ENCODE data around the gene KCNJ18. TPM values are rescaled to one million over a fixed set of nuclear protein-coding genes. Genes with fewer than 3 reads are reported as not detected.
"Not testable (repeated sequence)": the region's sequence is repeated elsewhere in the genome, so short reads cannot be mapped to it uniquely, and the experiment has no call there.

The KCNJ18 gene
- total RNA-seq, 1 experiment from 2014 or later = not detected

- H3K4me1 ChIP-seq (ENCODE audit: insufficient read depth, low read length); H3K4me3 Mint-ChIP-seq; H2BK5ac ChIP-seq (ENCODE audit: insufficient read length, low read length); H3K56ac ChIP-seq (ENCODE audit: insufficient read length, low read depth, low read length); H3K18ac ChIP-seq (ENCODE audit: insufficient read length, low read depth, low read length); H3K4me1 Mint-ChIP-seq; H3K79me1 ChIP-seq (ENCODE audit: insufficient read depth, low read depth, low read length, poor library complexity, severe bottlenecking); H3K4me2 ChIP-seq (ENCODE audit: insufficient read depth, insufficient read length, low read length); H3K27me3 ChIP-seq (ENCODE audit: insufficient read depth, low read length); H4K20me1 ChIP-seq (ENCODE audit: control insufficient read depth, insufficient read depth, insufficient read length); H4K91ac ChIP-seq (ENCODE audit: insufficient read length, low read depth, low read length); H2BK120ac ChIP-seq (ENCODE audit: low read depth, low read length, poor library complexity, severe bottlenecking); H2BK12ac ChIP-seq (ENCODE audit: insufficient read length, low read depth, low read length); H3K23me2 ChIP-seq (ENCODE audit: insufficient read length, low read depth, low read length, poor library complexity, severe bottlenecking); H3T11ph ChIP-seq (ENCODE audit: low read length); H3K23ac ChIP-seq (ENCODE audit: insufficient read length, low read depth, low read length); H2BK15ac ChIP-seq (ENCODE audit: low read depth, low read length); H2AK5ac ChIP-seq (ENCODE audit: insufficient read length, low read length); H2BK20ac ChIP-seq (ENCODE audit: low read depth, low read length, poor library complexity, severe bottlenecking); H3K4ac ChIP-seq (ENCODE audit: low read depth, low read length); H3K9ac ChIP-seq (ENCODE audit: extremely low read depth, insufficient read length, low read length); H3K27ac ChIP-seq (ENCODE audit: insufficient read length, low read depth, low read length); H3K79me2 ChIP-seq (ENCODE audit: insufficient read depth, low read length); H2AFZ ChIP-seq (ENCODE audit: low read length); H4K8ac ChIP-seq (replicated peaks; ENCODE audit: insufficient read length, low read depth, low read length); H3K27ac Mint-ChIP-seq; H3K14ac ChIP-seq (ENCODE audit: insufficient read depth, low read length); H4K5ac ChIP-seq (ENCODE audit: insufficient read length, low read depth, low read length): not testable (repeated sequence)
- H3K9me3 Mint-ChIP-seq = peaks cover 95 to 97% of the 10 kb centered on the region in 2 experiments
- no CpG with 5 or more reads among the region's 3 CpGs for WGBS (ENCODE audit: extremely low coverage, insufficient read length, low lambda C conversion rate)
- H3K9me3 ChIP-seq (ENCODE audit: control insufficient read depth, low read depth, low read length) = peaks cover 76% of the 10 kb centered on the region
- peaks cover 46 to 74% (median 49%) of the 10 kb centered on the region in 3 experiments for H3K36me3 Mint-ChIP-seq (ENCODE audit: insufficient read depth in 1 of 3, low read depth in 3 of 3)
- DNase-seq = peak; percentile 8
- H3K27me3 Mint-ChIP-seq (ENCODE audit: low read depth) = peaks cover 15% of the 10 kb centered on the region
Observed at GRCh38 chr17:21675739-21676130, 16.6 kb upstream of the KCNJ18 start.
